Measurements from ENCODE around the gene FZD1. TPM values are rescaled to one million over a fixed set of nuclear protein-coding genes. Genes with fewer than 3 reads are reported as not detected.

FZD1 gene
- total RNA-seq, 2 experiments from 2014 or later, result 0.16 to 0.20 TPM

DNA sequence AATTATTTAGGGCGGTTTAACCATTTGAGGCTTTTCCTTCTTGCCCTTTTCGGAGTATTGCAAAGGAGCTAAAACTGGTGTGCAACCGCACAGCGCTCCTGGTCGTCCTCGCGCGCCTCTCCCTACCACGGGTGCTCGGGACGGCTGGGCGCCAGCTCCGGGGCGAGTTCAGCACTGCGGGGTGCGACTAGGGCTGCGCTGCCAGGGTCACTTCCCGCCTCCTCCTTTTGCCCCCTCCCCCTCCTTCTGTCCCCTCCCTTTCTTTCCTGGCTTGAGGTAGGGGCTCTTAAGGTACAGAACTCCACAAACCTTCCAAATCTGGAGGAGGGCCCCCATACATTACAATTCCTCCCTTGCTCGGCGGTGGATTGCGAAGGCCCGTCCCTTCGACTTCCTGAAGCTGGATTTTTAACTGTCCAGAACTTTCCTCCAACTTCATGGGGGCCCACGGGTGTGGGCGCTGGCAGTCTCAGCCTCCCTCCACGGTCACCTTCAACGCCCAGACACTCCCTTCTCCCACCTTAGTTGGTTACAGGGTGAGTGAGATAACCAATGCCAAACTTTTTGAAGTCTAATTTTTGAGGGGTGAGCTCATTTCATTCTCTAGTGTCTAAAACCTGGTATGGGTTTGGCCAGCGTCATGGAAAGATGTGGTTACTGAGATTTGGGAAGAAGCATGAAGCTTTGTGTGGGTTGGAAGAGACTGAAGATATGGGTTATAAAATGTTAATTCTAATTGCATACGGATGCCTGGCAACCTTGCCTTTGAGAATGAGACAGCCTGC is 3.1 kb downstream of the FZD1 start:
- DNase-seq (no peak), ATAC-seq (no peak)
- CTCF ChIA-PET, result no interaction called here
- Mint-ChIP-seq H3K27me3 (peaks cover 40% of the 10 kb centered on the region), H3K9me3 (no peaks in the 10 kb centered on the region), H3K36me3 (ENCODE audit: low read depth) (no peaks in the 10 kb centered on the region), H3K27ac (no peak overlapping the region), H3K4me3 (no peak overlapping the region), H3K4me1 (ENCODE audit: low read depth) (peaks cover 3% of the 10 kb centered on the region)
- intact Hi-C loops (cut with micrococcal nuclease), result loop anchor here (10.0 kb wide), 1 partner anchor 183 kb away; no protein-coding TSS in a partner anchor
- TF ChIP-seq, protein P1, sequence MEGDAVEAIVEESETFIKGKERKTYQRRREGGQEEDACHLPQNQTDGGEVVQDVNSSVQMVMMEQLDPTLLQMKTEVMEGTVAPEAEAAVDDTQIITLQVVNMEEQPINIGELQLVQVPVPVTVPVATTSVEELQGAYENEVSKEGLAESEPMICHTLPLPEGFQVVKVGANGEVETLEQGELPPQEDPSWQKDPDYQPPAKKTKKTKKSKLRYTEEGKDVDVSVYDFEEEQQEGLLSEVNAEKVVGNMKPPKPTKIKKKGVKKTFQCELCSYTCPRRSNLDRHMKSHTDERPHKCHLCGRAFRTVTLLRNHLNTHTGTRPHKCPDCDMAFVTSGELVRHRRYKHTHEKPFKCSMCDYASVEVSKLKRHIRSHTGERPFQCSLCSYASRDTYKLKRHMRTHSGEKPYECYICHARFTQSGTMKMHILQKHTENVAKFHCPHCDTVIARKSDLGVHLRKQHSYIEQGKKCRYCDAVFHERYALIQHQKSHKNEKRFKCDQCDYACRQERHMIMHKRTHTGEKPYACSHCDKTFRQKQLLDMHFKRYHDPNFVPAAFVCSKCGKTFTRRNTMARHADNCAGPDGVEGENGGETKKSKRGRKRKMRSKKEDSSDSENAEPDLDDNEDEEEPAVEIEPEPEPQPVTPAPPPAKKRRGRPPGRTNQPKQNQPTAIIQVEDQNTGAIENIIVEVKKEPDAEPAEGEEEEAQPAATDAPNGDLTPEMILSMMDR (IDR thresholded peaks at IDR 0.05), result no peak
- POLR2A ChIA-PET, result no interaction called here

DNA sequence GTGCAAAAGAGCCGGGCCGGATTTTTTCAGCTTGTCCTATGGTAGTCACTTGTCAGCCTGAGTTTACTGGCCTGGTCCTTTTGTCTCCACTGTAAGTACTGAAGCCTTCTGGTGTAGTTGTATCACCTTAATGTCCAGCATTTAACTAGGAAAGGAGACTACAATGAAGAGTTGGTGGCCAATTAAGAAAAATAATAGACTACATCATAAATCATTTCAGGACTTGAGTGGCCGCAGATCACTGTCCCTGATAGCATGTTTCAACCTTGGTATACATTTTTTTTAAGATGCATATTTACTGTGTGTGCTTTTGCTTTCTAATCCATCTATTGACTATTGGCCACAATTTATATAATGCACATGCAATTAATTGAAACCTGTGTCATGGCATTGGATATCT is 6.1 kb downstream of the FZD1 start:
- intact Hi-C loops (cut with micrococcal nuclease), result no loop called here
- no peaks in the 10 kb centered on the region for H3K9me3 Mint-ChIP-seq
- H3K27me3 Mint-ChIP-seq, result peaks cover 20% of the 10 kb centered on the region
- DNase-seq, result no peak
- POLR2A ChIA-PET, result no interaction called here
- H3K36me3 Mint-ChIP-seq (ENCODE audit: low read depth), result no peaks in the 10 kb centered on the region
- H3K4me1 Mint-ChIP-seq (ENCODE audit: low read depth), result no peaks in the 10 kb centered on the region
- H3K4me3 Mint-ChIP-seq, result no peak overlapping the region
- CTCF ChIA-PET, result no interaction called here
- H3K27ac Mint-ChIP-seq, result no peak overlapping the region
- ATAC-seq, result no peak
- TF ChIP-seq, protein P1 (IDR thresholded peaks at IDR 0.05), result no peak

DNA sequence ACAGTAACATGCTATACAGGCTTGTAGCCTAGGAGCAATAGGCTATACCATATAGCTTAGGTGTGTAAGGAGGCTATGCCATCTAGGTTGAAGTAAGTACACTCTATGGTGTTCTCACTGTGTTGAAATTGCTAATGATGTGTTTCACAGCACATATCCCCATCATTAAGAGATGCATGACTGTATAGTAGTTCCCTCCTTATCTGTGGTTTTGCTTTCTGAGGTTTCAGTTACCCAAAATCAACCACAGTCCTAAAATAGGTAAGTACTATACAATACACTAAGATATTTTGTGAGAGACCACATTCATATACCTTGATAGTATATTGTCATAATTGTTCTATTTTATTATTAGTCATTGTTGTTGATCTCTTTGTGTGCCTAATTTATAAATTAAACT is 12.7 kb downstream of the FZD1 start:
- ATAC-seq (peak; percentile 37), DNase-seq (no peak)
- no peaks in the 10 kb centered on the region for H3K9me3 Mint-ChIP-seq
- no peak overlapping the region for H3K27ac Mint-ChIP-seq
- H3K4me3 Mint-ChIP-seq, result no peak overlapping the region
- intact Hi-C loops (cut with micrococcal nuclease), result no loop called here
- no peaks in the 10 kb centered on the region for H3K36me3 Mint-ChIP-seq (ENCODE audit: low read depth)
- CTCF ChIA-PET, result interaction anchor here (0.6 kb wide), 1 partner anchor 14 kb away, joined by 4 read pairs; no protein-coding TSS in a partner anchor
- peaks cover 4% of the 10 kb centered on the region for H3K27me3 Mint-ChIP-seq
- no peaks in the 10 kb centered on the region for H3K4me1 Mint-ChIP-seq (ENCODE audit: low read depth)
- TF ChIP-seq, protein P1 (IDR thresholded peaks at IDR 0.05), result no peak
- POLR2A ChIA-PET, result no interaction called here

DNA sequence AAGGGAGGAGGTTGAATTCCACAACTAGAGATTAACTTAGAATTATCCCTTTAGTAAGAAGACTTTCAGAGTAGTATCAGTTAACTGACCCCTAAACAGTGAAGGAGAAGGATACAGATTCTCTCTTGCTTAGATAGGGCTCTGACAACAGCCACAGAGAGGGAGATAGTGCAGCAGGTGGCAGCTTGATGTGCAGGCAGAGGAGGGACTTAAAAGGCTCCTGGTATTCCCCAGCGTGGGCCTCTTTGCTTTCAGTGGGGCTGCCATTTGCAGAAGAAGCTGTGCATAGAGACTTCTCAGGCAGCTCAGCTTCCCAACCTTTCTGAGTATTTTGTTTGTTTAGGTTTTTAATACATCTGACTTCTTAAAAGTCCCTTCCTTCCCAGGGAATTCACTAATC is 16.0 kb downstream of the FZD1 start:
- no peaks in the 10 kb centered on the region for H3K36me3 Mint-ChIP-seq (ENCODE audit: low read depth)
- CTCF ChIA-PET, result no interaction called here
- H3K27ac Mint-ChIP-seq, result no peak overlapping the region
- no peak overlapping the region for H3K4me3 Mint-ChIP-seq
- no peaks in the 10 kb centered on the region for H3K9me3 Mint-ChIP-seq
- POLR2A ChIA-PET, result no interaction called here
- peaks cover 4% of the 10 kb centered on the region for H3K27me3 Mint-ChIP-seq
- TF ChIP-seq, protein P1 (IDR thresholded peaks at IDR 0.05), result no peak
- intact Hi-C loops (cut with micrococcal nuclease), result no loop called here
- DNase-seq (no peak), ATAC-seq (no peak)
- H3K4me1 Mint-ChIP-seq (ENCODE audit: low read depth), result no peaks in the 10 kb centered on the region

DNA sequence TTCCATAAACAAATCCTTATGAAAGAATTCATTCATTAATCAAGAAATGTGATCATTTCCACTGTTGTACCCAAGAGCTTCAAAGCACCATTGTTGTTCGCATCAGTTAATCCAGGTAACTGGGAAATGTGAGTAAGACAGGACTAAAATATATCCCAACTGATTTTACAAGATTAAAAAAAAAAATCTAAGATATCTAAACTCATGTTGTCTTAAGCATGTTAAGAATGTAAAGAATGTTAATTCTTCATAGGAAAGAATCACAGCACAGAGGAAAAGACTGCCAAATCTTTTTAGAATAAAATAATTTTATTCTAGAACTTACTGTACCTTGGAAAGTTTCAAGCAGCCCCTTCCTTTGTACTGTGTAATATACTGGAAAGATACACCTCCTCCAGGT is 16.4 kb downstream of the FZD1 start:
- no peak for ATAC-seq
- no peaks in the 10 kb centered on the region for H3K4me1 Mint-ChIP-seq (ENCODE audit: low read depth)
- intact Hi-C loops (cut with micrococcal nuclease), result no loop called here

More for the DNA sequence above, 16.4 kb downstream of the FZD1 start:
- DNase-seq, result no peak
- Mint-ChIP-seq H3K27me3 (peaks cover 4% of the 10 kb centered on the region), H3K27ac (no peak overlapping the region), H3K4me3 (no peak overlapping the region), H3K36me3 (ENCODE audit: low read depth) (no peaks in the 10 kb centered on the region), H3K9me3 (no peaks in the 10 kb centered on the region)
- POLR2A ChIA-PET, result no interaction called here
- TF ChIP-seq, protein P1 (IDR thresholded peaks at IDR 0.05), result no peak
- CTCF ChIA-PET, result no interaction called here
